ENCODE data around the gene MMAB.

MMAB gene

GRCh38 chr12:109563291-109564284 is 9.7 kb downstream of the MMAB start:
- TF ChIP-seq CTCF (IDR thresholded peaks at IDR 0.05; ENCODE audit: low read depth, low read length): no peak
- H3K9me3 ChIP-seq: no peaks in the 10 kb centered on the region; the same call in 1 of the 2 replicates
- no peaks in the 10 kb centered on the region for H3K27me3 ChIP-seq
- H3K4me3 ChIP-seq (ENCODE audit: low read depth, low read length): no peak overlapping the region
- no peaks in the 10 kb centered on the region for H3K4me1 ChIP-seq
- DNase-seq: no peak
- H3K36me3 ChIP-seq: peaks cover 8% of the 10 kb centered on the region; the same call in 1 of the 2 replicates

- peaks cover 8% of the 10 kb centered on the region; the same call in 1 of the 2 replicates for H3K36me3 ChIP-seq
- no peak for DNase-seq
- no peaks in the 10 kb centered on the region for H3K4me1 ChIP-seq
- no peak for TF ChIP-seq CTCF (IDR thresholded peaks at IDR 0.05; ENCODE audit: low read depth, low read length)
- H3K27me3 ChIP-seq: no peaks in the 10 kb centered on the region
- no peaks in the 10 kb centered on the region; the same call in 1 of the 2 replicates for H3K9me3 ChIP-seq
- H3K4me3 ChIP-seq (ENCODE audit: low read depth, low read length): no peak overlapping the region
Observed at GRCh38 chr12:109562871-109563270, 10.4 kb downstream of the MMAB start.

GRCh38 chr12:109561711-109562030 is 11.6 kb downstream of the MMAB start:
- no peak overlapping the region for H3K4me3 ChIP-seq (ENCODE audit: low read depth, low read length)
- H3K9me3 ChIP-seq: no peaks in the 10 kb centered on the region; the same call in 1 of the 2 replicates
- DNase-seq: no peak
- peaks cover 4% of the 10 kb centered on the region; the same call in 1 of the 2 replicates for H3K36me3 ChIP-seq
- H3K27me3 ChIP-seq: no peaks in the 10 kb centered on the region
- no peaks in the 10 kb centered on the region for H3K4me1 ChIP-seq
- no peak for TF ChIP-seq CTCF (IDR thresholded peaks at IDR 0.05; ENCODE audit: low read depth, low read length)

GRCh38 chr12:109560867-109561710 is 12.2 kb downstream of the MMAB start:
- no peaks in the 10 kb centered on the region; the same call in 1 of the 2 replicates for H3K9me3 ChIP-seq
- H3K36me3 ChIP-seq: peaks cover 4% of the 10 kb centered on the region; the same call in 1 of the 2 replicates
- no peaks in the 10 kb centered on the region for H3K4me1 ChIP-seq
- H3K4me3 ChIP-seq (ENCODE audit: low read depth, low read length): no peak overlapping the region
- DNase-seq: no peak
- H3K27me3 ChIP-seq: no peaks in the 10 kb centered on the region
- no peak for TF ChIP-seq CTCF (IDR thresholded peaks at IDR 0.05; ENCODE audit: low read depth, low read length)

- Histone ChIP-seq H3K9me3 (no peaks in the 10 kb centered on the region; the same call in 1 of the 2 replicates), H3K4me1 (no peaks in the 10 kb centered on the region), H3K36me3 (peaks cover 1% of the 10 kb centered on the region; the same call in 1 of the 2 replicates), H3K27me3 (no peaks in the 10 kb centered on the region), H3K4me3 (ENCODE audit: low read depth, low read length) (no peak overlapping the region)
- TF ChIP-seq CTCF (IDR thresholded peaks at IDR 0.05; ENCODE audit: low read depth, low read length): no peak
- DNase-seq: no peak
Observed at GRCh38 chr12:109559601-109560000, 13.7 kb downstream of the MMAB start.

Data from BE2C (cell line).